Endometrial microvascular endothelial cells (primary cell): ENCODE measurements around the gene PTS. TPM values are rescaled to one million over a fixed set of nuclear protein-coding genes. Genes with fewer than 3 reads are reported as not detected.

ENCODE experiments used
- in situ Hi-C: cut with HindIII; loops from 2 replicates; pipeline ENCODE4 v1.10.0; 2017; ENCODE audit warnings: low sequenced_read_pairs, low pct_unique_long_range_greater_than_20kb; ENCODE audit errors: inconsistent ontology term
- total RNA-seq: library from RNA; depleted of rRNA; stranded (reverse); fragments of >200 nt; gene quantifications from one replicate; pipeline ENCODE4 v1.2.3, GENCODE V29; 2015; ENCODE audit errors: inconsistent ontology term

The PTS gene
- total RNA-seq, 1 donor from 2014 or later, result 47.7 TPM

DNA sequence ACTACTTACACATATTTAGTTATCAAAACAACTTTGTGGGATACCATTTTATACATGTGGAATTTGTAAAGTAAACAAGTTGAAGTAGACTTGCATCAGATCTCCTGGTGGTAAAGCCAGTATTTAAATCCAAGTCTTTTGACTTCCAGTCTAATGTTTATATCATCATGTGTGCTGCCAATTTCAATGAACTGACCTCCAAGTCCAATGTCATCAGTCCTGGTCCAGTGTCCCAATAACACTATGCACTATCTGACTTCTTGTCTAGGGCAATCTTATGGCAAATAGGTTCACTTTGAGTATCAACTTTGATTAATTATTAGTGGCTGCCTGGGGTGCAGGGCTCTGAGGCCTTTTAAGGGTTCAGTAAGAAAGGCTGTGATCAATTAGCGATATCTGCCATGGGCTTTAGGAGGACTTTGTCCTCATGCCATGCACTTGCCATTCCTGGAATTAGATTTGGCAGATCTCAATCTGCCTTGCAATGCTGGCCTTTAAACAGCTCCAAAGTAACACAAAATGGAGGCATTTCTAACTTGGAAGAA, 9.6 kb upstream of the PTS start:
- in situ Hi-C loops, result no loop called here

DNA sequence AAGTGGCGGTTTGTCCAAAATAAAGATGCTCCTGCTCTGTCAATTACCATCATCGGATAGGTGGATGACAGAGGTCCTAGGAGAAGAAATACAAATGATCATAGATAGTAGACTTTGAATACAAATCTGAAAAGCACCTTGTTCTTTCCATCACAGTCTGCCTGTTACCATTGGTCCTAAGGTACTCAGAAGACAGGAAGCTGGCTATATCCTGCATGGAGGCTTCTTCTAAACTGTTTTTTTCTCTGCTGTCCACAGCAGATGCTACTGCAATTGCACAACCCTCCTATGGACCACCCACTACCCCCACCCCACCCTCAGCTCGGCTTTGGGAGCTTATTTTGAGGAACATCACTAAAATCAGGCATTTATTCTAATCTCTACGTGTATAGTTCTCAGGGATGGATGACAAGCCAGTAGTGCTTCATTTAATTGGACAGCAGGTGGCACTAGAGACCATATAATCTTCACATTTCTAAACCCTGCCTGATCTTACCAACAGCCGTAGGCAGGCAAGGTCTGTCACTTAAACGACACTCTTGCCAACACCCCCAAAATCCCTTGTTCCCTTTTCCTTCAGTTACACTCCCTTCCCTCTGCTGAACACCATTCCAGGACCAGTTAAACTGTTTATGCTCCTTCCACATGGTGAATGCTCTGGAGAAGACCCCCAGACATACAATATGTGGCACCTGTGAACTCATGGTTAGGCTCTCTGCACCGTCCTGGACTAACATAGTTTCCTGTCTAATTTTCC, 6.6 kb upstream of the PTS start:
- in situ Hi-C loops, result no loop called here

- in situ Hi-C loops, result no loop called here
Observed at GRCh38 chr11:112221274-112221835, 4.9 kb upstream of the PTS start.

DNA sequence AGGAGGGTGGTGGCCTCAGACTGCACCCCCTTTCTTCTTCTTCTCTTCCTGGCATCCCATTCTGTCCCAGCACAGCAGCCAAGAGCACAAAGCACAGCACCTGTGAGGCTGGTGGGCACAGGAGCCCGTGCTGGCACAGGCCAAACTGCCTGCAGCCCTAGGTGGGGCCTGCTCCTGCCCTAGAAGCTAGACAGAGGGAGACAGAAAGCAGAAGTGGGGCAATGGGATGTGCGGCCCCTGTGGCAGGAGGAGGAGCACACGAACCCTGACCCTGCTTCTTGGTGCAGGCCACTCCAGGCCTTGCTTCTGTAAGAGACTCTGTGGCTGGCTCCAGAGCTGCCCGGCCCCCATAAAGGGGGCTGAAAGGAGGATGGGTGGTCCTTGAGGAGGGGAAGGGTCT, 3.9 kb upstream of the PTS start:
- in situ Hi-C loops, result no loop called here

GRCh38 chr11:112223121-112223520, 3.1 kb upstream of the PTS start:
- in situ Hi-C loops, result no loop called here

- in situ Hi-C loops, result no loop called here
Observed at GRCh38 chr11:112223754-112224532, 2.3 kb upstream of the PTS start.

GRCh38 chr11:112225753-112226061, 521 bp upstream of the PTS start:
- in situ Hi-C loops, result no loop called here

DNA sequence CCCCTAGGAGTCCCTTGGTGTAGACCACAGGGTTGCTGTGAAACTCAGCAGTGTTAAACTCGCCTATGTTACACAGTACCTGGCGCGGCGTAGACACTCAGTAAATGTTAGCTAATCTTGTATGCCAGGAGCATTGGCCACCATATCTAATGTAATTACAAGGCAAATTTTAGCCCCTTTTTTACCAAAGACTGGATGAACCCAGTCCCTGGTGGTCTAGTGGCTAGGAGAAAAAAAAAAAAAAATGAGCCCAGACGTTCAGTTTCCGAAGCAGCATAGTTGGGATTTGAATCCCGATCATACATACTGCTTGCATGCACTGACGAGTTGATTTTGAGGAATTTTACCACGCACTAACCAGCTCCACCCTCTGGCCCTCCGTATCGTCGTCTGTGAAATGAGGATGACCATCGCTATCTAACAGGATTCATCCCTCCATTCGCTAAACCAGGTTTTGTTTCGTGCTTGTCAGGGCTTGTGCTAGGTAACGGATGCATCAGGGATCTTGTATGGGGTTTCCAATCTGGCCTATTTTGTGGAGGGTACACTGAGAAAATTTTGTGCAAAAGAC, 688 bp downstream of the PTS start:
- in situ Hi-C loops, result no loop called here

- in situ Hi-C loops, result no loop called here
Observed at GRCh38 chr11:112227471-112227870, 1.2 kb downstream of the PTS start.

- in situ Hi-C loops, result no loop called here
Observed at GRCh38 chr11:112228706-112229105, 2.5 kb downstream of the PTS start.

- in situ Hi-C loops, result no loop called here
Observed at GRCh38 chr11:112229159-112229558, 2.9 kb downstream of the PTS start.

GRCh38 chr11:112229746-112230433, 3.7 kb downstream of the PTS start:
- in situ Hi-C loops, result no loop called here

- in situ Hi-C loops, result no loop called here
Observed at GRCh38 chr11:112231952-112232351, 5.7 kb downstream of the PTS start.

DNA sequence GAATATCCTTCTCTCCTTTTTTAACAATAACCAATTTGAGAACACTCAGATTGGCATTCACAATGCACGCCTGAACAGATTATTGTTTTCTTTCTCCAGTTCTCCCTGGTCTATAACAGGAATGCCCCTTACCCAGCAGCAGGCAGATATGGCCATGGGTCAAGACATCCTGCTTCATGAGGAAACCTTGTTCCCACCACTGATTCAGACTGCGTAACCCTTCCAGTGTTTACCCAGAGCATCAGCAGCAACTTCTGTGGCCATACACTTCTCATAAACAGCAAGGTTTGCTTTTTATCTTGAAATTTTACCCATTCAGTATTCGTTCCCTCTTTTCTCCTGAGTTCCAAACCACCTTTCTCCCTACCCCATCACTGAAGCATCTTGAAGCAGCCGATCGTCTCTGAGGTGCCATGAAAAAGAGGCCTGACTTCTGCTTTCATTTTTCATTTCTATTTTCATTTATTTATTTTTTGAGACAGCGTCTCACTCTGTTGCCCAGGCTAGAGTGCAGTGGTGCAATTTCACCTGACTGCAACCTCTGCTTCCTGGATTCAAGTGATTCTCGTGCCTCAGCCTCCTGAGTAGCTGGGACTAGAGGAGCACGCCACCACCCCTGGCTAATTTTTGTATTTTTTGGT, 9.6 kb downstream of the PTS start:
- in situ Hi-C loops, result no loop called here

GRCh38 chr11:112237451-112237850, 11.2 kb downstream of the PTS start:
- in situ Hi-C loops, result no loop called here

GRCh38 chr11:112238041-112238440, 11.8 kb downstream of the PTS start:
- in situ Hi-C loops, result no loop called here

- in situ Hi-C loops, result no loop called here
Observed at GRCh38 chr11:112241486-112241885, 15.3 kb downstream of the PTS start.

DNA sequence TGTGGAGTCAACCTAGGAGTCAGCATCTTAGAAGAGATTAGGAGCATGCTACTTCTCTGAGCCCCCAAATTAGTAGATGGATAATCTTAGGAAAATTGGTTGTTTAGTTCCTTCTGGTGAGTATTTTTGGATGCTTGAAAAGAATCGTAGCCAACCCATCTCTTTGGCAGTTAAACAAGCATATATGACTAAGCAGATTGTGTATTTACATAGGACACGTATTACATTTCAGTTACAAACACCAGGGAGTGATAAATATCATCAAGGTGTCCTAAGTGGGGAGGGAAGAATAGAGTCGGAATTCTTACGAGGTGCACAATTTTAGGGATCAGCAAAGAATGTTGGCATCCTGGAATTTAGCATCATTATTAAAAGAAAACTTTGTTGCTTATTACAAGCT, 21.0 kb downstream of the PTS start:
- in situ Hi-C loops, result no loop called here

GRCh38 chr11:112248201-112248600, 22.0 kb downstream of the PTS start:
- in situ Hi-C loops, result no loop called here
